Heart right ventricle (tissue), 16 donors: Measurements from ENCODE around the gene IGF1R. TPM values are rescaled to one million over a fixed set of nuclear protein-coding genes. Genes with fewer than 3 reads are reported as not detected.

Experiments used
- ATAC-seq, 8 donors: fragments of 200-7000 bp; cut with Tn5 transposase; one replicate each; pipeline ENCODE4 v1.9.1; 2020; ENCODE audit warnings: mild to moderate bottlenecking in 8 of 8, moderate library complexity in 8 of 8, moderate number of reproducible peaks in 1 of 8
- DNase-seq, 2 donors: peaks; one replicate each; pipeline ENCODE4 v3.0.0-alpha.2; 2020
- H3K27ac ChIP-seq, 10 donors: fragments of 200-600 bp; sonication (generic) in 2 of 10; one replicate each; pipeline versions ENCODE4 v1.5.0 to v1.8.0; 2020 to 2022; ENCODE audit warnings: mild to moderate bottlenecking in 3 of 10
- H3K27me3 ChIP-seq, 7 donors: fragments of 200-600 bp; one replicate each; pipeline ENCODE4 v1.8.0; 2021 to 2022; ENCODE audit warnings: mild to moderate bottlenecking in 2 of 7
- H3K36me3 ChIP-seq, 9 donors: fragments of 200-600 bp; sonication (generic) in 1 of 9; one replicate each; pipeline versions ENCODE4 v1.5.0 to v1.8.0; 2020 to 2022; ENCODE audit warnings: mild to moderate bottlenecking in 2 of 9
- H3K4me1 ChIP-seq, 9 donors: fragments of 200-600 bp; sonication (generic) in 1 of 9; one replicate each; pipeline versions ENCODE4 v1.5.0 to v1.8.0; 2020 to 2022; ENCODE audit warnings: mild to moderate bottlenecking in 4 of 9
- H3K4me3 ChIP-seq, 10 donors: fragments of 200-600 bp; sonication (generic) in 2 of 10; one replicate each; pipeline versions ENCODE4 v1.5.0 to v1.8.0; 2020 to 2022; ENCODE audit warnings: mild to moderate bottlenecking in 7 of 10, moderate library complexity in 2 of 10
- H3K9me3 ChIP-seq, 11 donors: fragments of 200-600 bp in 10 of 11; sonication (generic) in 2 of 11; one replicate each; pipeline versions ENCODE4 v1.5.0 to v1.8.0; 2013 to 2022; ENCODE audit warnings: mild to moderate bottlenecking in 2 of 11, control low read depth in 1 of 11, moderate library complexity in 1 of 11
- CTCF ChIP-seq, 9 donors: fragments of 200-600 bp; sonication (generic) in 2 of 9; IDR thresholded peaks; one replicate each; pipeline versions ENCODE4 v1.5.0 to v1.8.0; 2021 to 2022; ENCODE audit warnings: antibody characterized with exemption in 9 of 9, mild to moderate bottlenecking in 5 of 9, moderate library complexity in 1 of 9
- WGBS, 2 donors: extraction: QIAGEN DNeasy Blood & Tissue Kit; methylation state at CpG; one replicate each; pipeline ENCODE4 v1.1.7; 2013; ENCODE audit warnings: inconsistent platforms in 1 of 2; 5-methylcytosine and 5-hydroxymethylcytosine counted together
- intact Hi-C, 10 donors: fragments of 100-400 bp; cut with DNase I; formaldehyde crosslinking; loops; one replicate each; pipeline versions ENCODE4 v1.11.1 to v1.14.2; 2022
- polyA plus RNA-seq, 2 donors: library from polyadenylated mRNA; stranded (reverse); fragments of 200-250 nt; gene quantifications; one replicate each; pipeline ENCODE4 v1.2.3, GENCODE V29; 2013
- total RNA-seq, 10 donors: library from RNA; stranded (reverse); fragmentation: NEBNext Ultra II Directional in 3 of 10; extraction: Animal tissue kit (Norgen Biotek cat#: 25700) in 3 of 10; gene quantifications; one replicate each; pipeline versions ENCODE4 v1.2.1 to v1.2.4, GENCODE V29; 2021 to 2023
- donor health status: Arrhythmogenic right ventricular cardiomyopathy.
- donor health status: ischemic (EF 13 %, LVEDD 7.1; RV severe dilation, severe dysfunction).
- donor health status: healthy with polysubstance abuse.
- donor health status: DM: no; HTN: yes; CAD: no.
- donor health status: DM: no; HTN: no; CAD: no.
- donor health status: ischemic (EF 25% LVEDD 6.9; RV normal size, moderate dysfunction).
- donor health status: ischemic (EF 25% LVEDD 5.7; RV mildly dilated, moderate dysfunction).
- donor health status: healthy.
- donor health status: DM: yes; HTN: yes; CAD: no.
- donor health status: Ischemic cardiomyopathy.
- donor health status: ischemic (EF 35%, LVEDD 5.7; RV mildly dilated, moderate dysfunction).
- donor health status: nonischemic (EF 11% LVEDD 7.7; RV severe dilation, severe dysfunction).
- donor health status: DM: yes; HTN: yes; CAD: no.
- donor health status: PGD.
- donor health status: ischemic (EF 29% LVEDD 5.4; RV normal size, mild dysfunction).
- donor health status: nonischemic (EF 23%, LVEDD 6.1; RV moderate dilation, normal function).

The IGF1R gene
- total and polyA plus RNA-seq, 12 donors: 3.4 to 88.2 (median 45.9) TPM

- H3K4me3 ChIP-seq: no peak overlapping the region
- WGBS, 2 donors: 53 to 72% methylated on average over 9 of the region's 9 CpGs
- ATAC-seq (peak in 7 of 8 donors; percentile 65 to 86 (median 77)), DNase-seq (peak; percentile 36 to 59)
- peak overlapping the region in 2 of 10 donors; percentile 13 to 28 for H3K27ac ChIP-seq
- peaks cover 0 to 68% (median 43%) of the 10 kb centered on the region in 9 donors for H3K4me1 ChIP-seq
- TF ChIP-seq CTCF (IDR thresholded peaks at IDR 0.05): no peak
- intact Hi-C loops: no loop called here
- no peaks in the 10 kb centered on the region for H3K27me3 ChIP-seq
- H3K9me3 ChIP-seq: no peaks in the 10 kb centered on the region
- no peaks in the 10 kb centered on the region for H3K36me3 ChIP-seq
Observed at GRCh38 chr15:98760112-98760826, 111.9 kb downstream of the IGF1R start.

GRCh38 chr15:98760975-98761374, 112.6 kb downstream of the IGF1R start:
- no peaks in the 10 kb centered on the region for H3K9me3 ChIP-seq
- no peak for TF ChIP-seq CTCF (IDR thresholded peaks at IDR 0.05)
- no peaks in the 10 kb centered on the region for H3K27me3 ChIP-seq
- H3K4me3 ChIP-seq: no peak overlapping the region
- no peak for DNase-seq
- 90 to 94% methylated on average over 2 of the region's 2 CpGs for WGBS, 2 donors
- ATAC-seq: peak in 4 of 8 donors; percentile 14 to 61 (median 37)
- intact Hi-C loops: no loop called here
- peak overlapping the region in 2 of 10 donors; percentile 13 to 28 for H3K27ac ChIP-seq
- H3K4me1 ChIP-seq: peaks cover 0 to 66% (median 46%) of the 10 kb centered on the region in 9 donors
- H3K36me3 ChIP-seq: no peaks in the 10 kb centered on the region

- no peak overlapping the region for H3K4me3 ChIP-seq
- WGBS, 2 donors: 49 to 56% methylated on average over 4 of the region's 4 CpGs
- no peaks in the 10 kb centered on the region for H3K9me3 ChIP-seq
- TF ChIP-seq CTCF (IDR thresholded peaks at IDR 0.05): no peak
- ATAC-seq (no peak), DNase-seq (no peak)
- H3K36me3 ChIP-seq: no peaks in the 10 kb centered on the region
- peaks cover 0 to 77% (median 56%) of the 10 kb centered on the region in 9 donors for H3K4me1 ChIP-seq
- peak overlapping the region in 2 of 10 donors; percentile 20 to 35 for H3K27ac ChIP-seq
- no peaks in the 10 kb centered on the region for H3K27me3 ChIP-seq
- intact Hi-C loops: no loop called here
Observed at GRCh38 chr15:98763179-98763578, 114.8 kb downstream of the IGF1R start.

- Histone ChIP-seq H3K27me3 (no peaks in the 10 kb centered on the region), H3K9me3 (no peaks in the 10 kb centered on the region), H3K27ac (no peak overlapping the region), H3K4me1 (peaks cover 0 to 71% (median 48%) of the 10 kb centered on the region in 9 donors), H3K36me3 (no peaks in the 10 kb centered on the region), H3K4me3 (no peak overlapping the region)
- intact Hi-C loops: no loop called here
- WGBS, 2 donors: 92 to 97% methylated on average over 2 of the region's 2 CpGs
- DNase-seq (no peak), ATAC-seq (no peak)
- no peak for TF ChIP-seq CTCF (IDR thresholded peaks at IDR 0.05)
Observed at GRCh38 chr15:98764291-98764690, 116.0 kb downstream of the IGF1R start.
